Panc1 (cell line): ENCODE data around the gene QKI. TPM values are rescaled to one million over a fixed set of nuclear protein-coding genes. Genes with fewer than 3 reads are reported as not detected.

ENCODE experiments used
- ATAC-seq: fragments of 200-7000 bp; cut with Tn5 transposase; 2 replicates; pipeline ENCODE4 v1.9.1; 2020; ENCODE audit warnings: mild to moderate bottlenecking, moderate library complexity
- BruUV-seq: library from RNA; stranded (reverse); fragments of 400-500 nt; replicated peaks from 2 replicates; lab custom pipeline; 2021; lab: Mats Ljungman, UMichigan
- CTCF ChIA-PET: fragments of 300-600 bp; sonication (Branson Sonifier 250); formaldehyde crosslinking; loops from one replicate; lab custom pipeline; 2022; ENCODE audit warnings: antibody characterized with exemption; lab: Charles Lee
- POLR2A ChIA-PET: fragments of 300-600 bp; sonication (Branson Sonifier 250); formaldehyde crosslinking; loops from one replicate; lab custom pipeline; 2022; ENCODE audit warnings: antibody characterized with exemption; lab: Charles Lee
- DNase-seq: peaks from one replicate; pipeline ENCODE4 v3.0.0-alpha.2; 2010; ENCODE audit warnings: low read depth, low spot score
- H3K27ac ChIP-seq: 2 replicates; pipeline ENCODE4 v1.5.1; 2011; ENCODE audit warnings: mild to moderate bottlenecking, low read length, inconsistent platforms
- H3K27me3 ChIP-seq: fragments of 200-500 bp; sonication (Bioruptor generic); 2 replicates; pipeline ENCODE4 v1.6.0; 2014; ENCODE audit warnings: low read length, inconsistent platforms; ENCODE audit not compliant: control insufficient read depth, insufficient read depth
- H3K36me3 ChIP-seq: fragments of 200-500 bp; sonication (Bioruptor generic); 2 replicates; pipeline ENCODE4 v1.5.1; 2014; ENCODE audit warnings: inconsistent platforms, mild to moderate bottlenecking, low read length, moderate library complexity; ENCODE audit not compliant: control insufficient read depth, insufficient read depth
- H3K4me1 ChIP-seq: 2 replicates; pipeline ENCODE4 v1.5.1; 2011; ENCODE audit warnings: inconsistent platforms, mild to moderate bottlenecking, low read length, moderate library complexity; ENCODE audit not compliant: control insufficient read depth, insufficient read depth
- H3K4me3 ChIP-seq, 2 experiments: 2 replicates each; pipeline ENCODE4 v1.5.1; 2011 to 2012; ENCODE audit warnings: low read depth in 2 of 2, low read length in 2 of 2, mild to moderate bottlenecking in 2 of 2, inconsistent platforms in 1 of 2, moderate library complexity in 1 of 2
- H3K9me3 ChIP-seq: fragments of 200-500 bp; sonication (Bioruptor generic); 2 replicates; pipeline ENCODE4 v1.5.1; 2014; ENCODE audit warnings: low read depth, mild to moderate bottlenecking, inconsistent platforms, low read length, moderate library complexity; ENCODE audit not compliant: control insufficient read depth, insufficient read depth
- POLR2AphosphoS5 ChIP-seq: IDR thresholded peaks from 2 replicates; pipeline ENCODE4 v1.6.1; 2012; ENCODE audit warnings: mild to moderate bottlenecking, low read depth, low read length, moderate library complexity
- REST ChIP-seq, 2 experiments: IDR thresholded peaks; 2 replicates each; pipeline ENCODE4 v1.6.1; 2011 to 2012; ENCODE audit warnings: low read depth in 2 of 2, control low read depth in 1 of 2, low read length in 1 of 2, mild to moderate bottlenecking in 1 of 2, moderate library complexity in 1 of 2; ENCODE audit not compliant: insufficient read depth in 1 of 2
- SIN3A ChIP-seq: IDR thresholded peaks from 2 replicates; pipeline ENCODE4 v1.6.1; 2012; ENCODE audit warnings: low read depth, mild to moderate bottlenecking, low read length, moderate library complexity, borderline replicate concordance; ENCODE audit not compliant: insufficient read depth
- TCF7L2 ChIP-seq: IDR thresholded peaks from 2 replicates; pipeline ENCODE4 v1.6.1; 2011; ENCODE audit warnings: mild to moderate bottlenecking, low read depth, low read length, inconsistent platforms
- in situ Hi-C: cut with HindIII; loops from 2 replicates; pipeline ENCODE4 v1.10.0; 2016; ENCODE audit warnings: low sequenced_read_pairs, low pct_unique_long_range_greater_than_20kb
- intact Hi-C: fragments of 100-400 bp; cut with micrococcal nuclease; formaldehyde crosslinking; loops from one replicate; pipeline ENCODE4 v1.10.0; 2022; ENCODE audit not compliant: unreplicated experiment
- total RNA-seq: library from RNA; stranded (reverse); gene quantifications from one replicate; pipeline ENCODE4 v1.2.1, GENCODE V29; 2021; ENCODE audit not compliant: unreplicated experiment
- TF ChIP-seq, protein P1 (sequence below): fragments of 450-650 bp; IDR thresholded peaks from 2 replicates; pipeline ENCODE4 v1.5.1; 2017; ENCODE audit warnings: mild to moderate bottlenecking

The QKI gene
- total RNA-seq, 1 experiment from 2014 or later = 176 TPM

- no peak for TF ChIP-seq TCF7L2
- TF ChIP-seq, protein P1, sequence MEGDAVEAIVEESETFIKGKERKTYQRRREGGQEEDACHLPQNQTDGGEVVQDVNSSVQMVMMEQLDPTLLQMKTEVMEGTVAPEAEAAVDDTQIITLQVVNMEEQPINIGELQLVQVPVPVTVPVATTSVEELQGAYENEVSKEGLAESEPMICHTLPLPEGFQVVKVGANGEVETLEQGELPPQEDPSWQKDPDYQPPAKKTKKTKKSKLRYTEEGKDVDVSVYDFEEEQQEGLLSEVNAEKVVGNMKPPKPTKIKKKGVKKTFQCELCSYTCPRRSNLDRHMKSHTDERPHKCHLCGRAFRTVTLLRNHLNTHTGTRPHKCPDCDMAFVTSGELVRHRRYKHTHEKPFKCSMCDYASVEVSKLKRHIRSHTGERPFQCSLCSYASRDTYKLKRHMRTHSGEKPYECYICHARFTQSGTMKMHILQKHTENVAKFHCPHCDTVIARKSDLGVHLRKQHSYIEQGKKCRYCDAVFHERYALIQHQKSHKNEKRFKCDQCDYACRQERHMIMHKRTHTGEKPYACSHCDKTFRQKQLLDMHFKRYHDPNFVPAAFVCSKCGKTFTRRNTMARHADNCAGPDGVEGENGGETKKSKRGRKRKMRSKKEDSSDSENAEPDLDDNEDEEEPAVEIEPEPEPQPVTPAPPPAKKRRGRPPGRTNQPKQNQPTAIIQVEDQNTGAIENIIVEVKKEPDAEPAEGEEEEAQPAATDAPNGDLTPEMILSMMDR = no peak
- Histone ChIP-seq H3K9me3 (no peaks in the 10 kb centered on the region), H3K4me3 (no peak overlapping the region), H3K27me3 (no peaks in the 10 kb centered on the region), H3K4me1 (no peaks in the 10 kb centered on the region), H3K27ac (no peak overlapping the region), H3K36me3 (no peaks in the 10 kb centered on the region)
- ATAC-seq (no peak), DNase-seq (no peak)
- BruUV-seq = no TSS peak
- POLR2A ChIA-PET = interaction anchor here (0.6 kb wide), 1 partner anchor 18 kb away, joined by 3 read pairs; no protein-coding TSS in a partner anchor
- in situ Hi-C loops (no loop called here), intact Hi-C loops (no loop called here)
- CTCF ChIA-PET = no interaction called here
These were observed 188.9 kb downstream of the QKI start for GRCh38 chr6:163603395-163603794.

GRCh38 chr6:163605385-163606097, 191.0 kb downstream of the QKI start:
- no TSS peak for BruUV-seq
- in situ Hi-C loops (no loop called here), intact Hi-C loops (no loop called here)
- ChIA-PET CTCF (no interaction called here), POLR2A (no interaction called here)
- no peak for DNase-seq
- Histone ChIP-seq H3K4me3 (no peak overlapping the region), H3K4me1 (no peaks in the 10 kb centered on the region), H3K27ac (no peak overlapping the region), H3K27me3 (no peaks in the 10 kb centered on the region), H3K9me3 (no peaks in the 10 kb centered on the region), H3K36me3 (no peaks in the 10 kb centered on the region)
- ATAC-seq = no peak
- TF ChIP-seq, protein P1 = no peak
- no peak for TF ChIP-seq REST (IDR thresholded peaks at IDR 0.05; ENCODE audit: insufficient read depth in 1 of 2, low read depth in 2 of 2, low read length in 1 of 2)
- no peak for TF ChIP-seq SIN3A
- no peak for TF ChIP-seq POLR2AphosphoS5
- TF ChIP-seq TCF7L2 = no peak
